ENCODE data around the gene AFF3. TPM values are rescaled to one million over a fixed set of nuclear protein-coding genes. Genes with fewer than 3 reads are reported as not detected.

The AFF3 gene
- total and polyA plus RNA-seq, 12 donors: 0.39 to 16.9 (median 7.0) TPM

GRCh38 chr2:99635710-99636109 is 506.7 kb downstream of the AFF3 start:
- peaks cover 0 to 12% (median 0%) of the 10 kb centered on the region in 11 donors for H3K9me3 ChIP-seq
- no peak overlapping the region for H3K4me3 ChIP-seq
- no peaks in the 10 kb centered on the region for H3K36me3 ChIP-seq
- H3K27ac ChIP-seq: peak overlapping the region in 8 of 10 donors; percentile 20 to 86 (median 76)
- DNase-seq (no peak), ATAC-seq (no peak)
- WGBS, 2 donors: 79 to 89% methylated on average over 4 of the region's 4 CpGs
- intact Hi-C loops (cut with DNase I): loop anchor here in 1 of 10 donors (10.0 kb wide), 1 partner anchor 69 kb away; no protein-coding TSS in a partner anchor
- TF ChIP-seq, protein P1, sequence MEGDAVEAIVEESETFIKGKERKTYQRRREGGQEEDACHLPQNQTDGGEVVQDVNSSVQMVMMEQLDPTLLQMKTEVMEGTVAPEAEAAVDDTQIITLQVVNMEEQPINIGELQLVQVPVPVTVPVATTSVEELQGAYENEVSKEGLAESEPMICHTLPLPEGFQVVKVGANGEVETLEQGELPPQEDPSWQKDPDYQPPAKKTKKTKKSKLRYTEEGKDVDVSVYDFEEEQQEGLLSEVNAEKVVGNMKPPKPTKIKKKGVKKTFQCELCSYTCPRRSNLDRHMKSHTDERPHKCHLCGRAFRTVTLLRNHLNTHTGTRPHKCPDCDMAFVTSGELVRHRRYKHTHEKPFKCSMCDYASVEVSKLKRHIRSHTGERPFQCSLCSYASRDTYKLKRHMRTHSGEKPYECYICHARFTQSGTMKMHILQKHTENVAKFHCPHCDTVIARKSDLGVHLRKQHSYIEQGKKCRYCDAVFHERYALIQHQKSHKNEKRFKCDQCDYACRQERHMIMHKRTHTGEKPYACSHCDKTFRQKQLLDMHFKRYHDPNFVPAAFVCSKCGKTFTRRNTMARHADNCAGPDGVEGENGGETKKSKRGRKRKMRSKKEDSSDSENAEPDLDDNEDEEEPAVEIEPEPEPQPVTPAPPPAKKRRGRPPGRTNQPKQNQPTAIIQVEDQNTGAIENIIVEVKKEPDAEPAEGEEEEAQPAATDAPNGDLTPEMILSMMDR (IDR thresholded peaks at IDR 0.05): no peak
- H3K27me3 ChIP-seq: no peaks in the 10 kb centered on the region
- H3K4me1 ChIP-seq: peaks cover 6 to 34% (median 24%) of the 10 kb centered on the region in 9 donors

DNA sequence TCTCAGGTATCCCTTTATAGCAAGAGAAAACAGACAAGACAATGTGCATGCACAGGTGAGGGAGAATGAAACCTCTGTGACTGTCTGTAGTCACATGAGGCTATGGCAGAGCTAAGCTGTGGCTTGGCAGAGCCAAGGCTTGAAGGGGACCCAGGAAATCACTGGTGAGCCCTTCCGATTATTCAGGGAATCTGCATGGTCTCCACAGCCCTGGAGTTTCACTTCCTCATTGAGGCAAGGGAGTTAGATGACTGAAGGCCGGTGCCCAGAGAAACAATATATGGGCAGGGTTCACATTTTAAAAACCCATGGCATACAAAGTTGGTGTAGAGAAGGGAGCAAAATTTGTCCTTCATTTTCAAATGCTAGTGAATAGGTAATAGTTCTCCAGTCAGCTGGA is 508.2 kb downstream of the AFF3 start:
- Histone ChIP-seq H3K9me3 (peaks cover 0 to 12% (median 0%) of the 10 kb centered on the region in 11 donors), H3K27ac (peak overlapping the region in 1 of 10 donors; percentile 48), H3K27me3 (no peaks in the 10 kb centered on the region), H3K4me3 (no peak overlapping the region), H3K36me3 (no peaks in the 10 kb centered on the region), H3K4me1 (peaks cover 6 to 31% (median 24%) of the 10 kb centered on the region in 9 donors)
- DNase-seq: no peak
- no peak for ATAC-seq
- WGBS, 2 donors: 93 to 95% methylated on average over 2 of the region's 2 CpGs
- intact Hi-C loops (cut with DNase I): loop anchor here in 1 of 10 donors (10.0 kb wide), 1 partner anchor 71 kb away; no protein-coding TSS in a partner anchor
- TF ChIP-seq, protein P1 (IDR thresholded peaks at IDR 0.05): no peak

DNA sequence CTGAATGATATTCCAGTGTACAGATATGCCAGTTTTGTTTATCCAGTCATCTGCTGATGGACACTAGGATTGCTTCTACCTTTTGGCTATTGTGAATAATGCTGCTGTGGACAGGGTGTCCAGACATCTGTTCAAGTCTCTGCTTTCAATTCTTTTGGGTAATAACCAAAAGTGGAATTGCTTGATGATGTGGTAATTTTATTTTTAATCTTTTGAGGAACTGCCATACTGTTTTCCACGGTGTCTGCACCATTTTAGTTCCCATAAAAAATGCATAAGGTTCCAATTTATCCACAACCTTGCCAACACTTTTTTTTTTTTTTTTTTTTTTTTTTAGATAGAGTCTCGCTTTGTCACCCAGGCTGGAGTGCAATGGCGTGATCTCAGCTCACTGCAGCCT is 510.7 kb downstream of the AFF3 start:
- Histone ChIP-seq H3K36me3 (no peaks in the 10 kb centered on the region), H3K4me3 (no peak overlapping the region), H3K27me3 (no peaks in the 10 kb centered on the region), H3K9me3 (peaks cover 0 to 12% (median 0%) of the 10 kb centered on the region in 11 donors), H3K27ac (peak overlapping the region in 1 of 10 donors; percentile 70), H3K4me1 (peaks cover 0 to 20% (median 12%) of the 10 kb centered on the region in 9 donors)
- WGBS, 2 donors: 71 to 85% methylated on average over 3 of the region's 3 CpGs
- DNase-seq (no peak), ATAC-seq (no peak)
- TF ChIP-seq, protein P1 (IDR thresholded peaks at IDR 0.05): no peak
- intact Hi-C loops (cut with DNase I): loop anchor here in 1 of 10 donors (10.0 kb wide), 1 partner anchor 73 kb away; no protein-coding TSS in a partner anchor

DNA sequence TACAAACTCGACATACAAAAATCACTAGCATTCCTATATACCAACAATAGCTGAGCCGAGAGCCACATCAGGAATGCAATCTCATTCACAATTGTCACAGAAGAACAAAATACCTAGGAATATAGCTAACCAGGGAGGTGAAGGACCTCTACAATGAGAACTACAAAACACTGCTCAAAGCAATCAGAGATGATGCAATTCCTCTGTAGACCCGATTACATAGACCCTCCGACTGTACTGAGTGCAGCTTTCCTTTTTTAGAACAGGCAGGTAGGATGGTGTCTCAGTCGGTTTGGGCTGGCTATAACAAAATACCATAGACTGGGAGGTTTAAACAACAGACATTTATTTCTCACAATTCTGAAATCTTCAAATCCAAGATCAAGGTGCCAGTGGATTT is 513.1 kb downstream of the AFF3 start:
- intact Hi-C loops (cut with DNase I): no loop called here
- H3K27me3 ChIP-seq: no peaks in the 10 kb centered on the region
- WGBS, 2 donors: 83 to 88% methylated on average over 5 of the region's 5 CpGs

More for the DNA sequence above, 513.1 kb downstream of the AFF3 start:
- H3K4me1 ChIP-seq: peaks cover 0 to 24% (median 15%) of the 10 kb centered on the region in 9 donors
- no peak for ATAC-seq
- H3K4me3 ChIP-seq: no peak overlapping the region
- peaks cover 0 to 12% (median 0%) of the 10 kb centered on the region in 11 donors for H3K9me3 ChIP-seq
- TF ChIP-seq, protein P1 (IDR thresholded peaks at IDR 0.05): no peak
- H3K36me3 ChIP-seq: no peaks in the 10 kb centered on the region
- no peak for DNase-seq
- H3K27ac ChIP-seq: no peak overlapping the region
